ENCODE results near the gene LGALS4.

DNA sequence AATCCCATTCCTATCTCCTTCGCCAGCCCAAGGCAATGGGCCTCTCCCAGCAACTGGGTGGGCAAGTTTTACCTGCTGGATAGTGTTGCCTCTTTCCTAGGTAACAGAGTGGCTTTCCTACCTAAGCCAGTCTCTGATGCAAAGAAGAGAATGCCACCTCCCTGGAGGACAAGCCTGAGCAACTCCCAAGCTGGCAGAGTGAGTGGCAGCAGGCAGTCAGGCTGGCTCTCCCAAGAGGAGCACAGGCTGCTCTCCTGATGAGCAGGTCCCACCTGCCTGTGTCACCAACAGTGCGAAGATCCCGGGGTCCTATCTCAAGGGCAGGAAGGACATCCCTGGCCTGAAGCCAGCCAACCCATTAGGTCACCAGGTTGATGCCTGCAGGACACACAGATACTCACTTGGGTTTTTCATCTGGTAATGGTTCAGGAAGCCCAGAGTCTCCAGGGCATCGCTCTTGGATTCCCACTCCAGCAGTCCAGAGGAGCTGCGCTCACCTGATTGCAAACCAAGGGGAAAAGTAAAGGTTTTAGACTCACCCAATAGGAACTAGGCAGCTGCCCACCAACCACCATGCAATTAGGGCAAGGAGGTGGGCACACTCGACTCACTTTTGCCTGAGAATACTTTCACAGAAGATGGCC lies 24.4 kb upstream of the LGALS4 start:
- TF ChIP-seq CTCF (IDR thresholded peaks at IDR 0.05 in 8 of 11, conservative IDR thresholded peaks at IDR 0.05 in 3 of 11) (no peak), POLR2A (IDR thresholded peaks at IDR 0.05) (no peak), POLR2AphosphoS5 (IDR thresholded peaks at IDR 0.05) (peak; percentile 36 to 65 (median 57))

All from spleen (tissue), 7 donors.